Adipocyte (in vitro differentiated cells): ENCODE measurements around the gene TMEM161A.
"Not testable (repeated sequence)": the region's sequence is repeated elsewhere in the genome, so short reads cannot be mapped to it uniquely, and the experiment has no call there.

Source experiments
- DNase-seq: peaks from one replicate; pipeline ENCODE4 v3.0.0-alpha.2; 2015; ENCODE audit warnings: low read depth
- H3K27me3 ChIP-seq: replicated peaks from 2 replicates; pipeline ENCODE4 v1.7.0; 2013; ENCODE audit warnings: mild to moderate bottlenecking, low read length, moderate library complexity; ENCODE audit not compliant: control insufficient read depth, insufficient read depth
- H3K36me3 ChIP-seq: 2 replicates; pipeline ENCODE4 v1.7.0; 2013; ENCODE audit warnings: low read length, mild to moderate bottlenecking, moderate library complexity; ENCODE audit not compliant: control insufficient read depth, insufficient read depth, severe bottlenecking
- H3K4me1 ChIP-seq: 2 replicates; pipeline ENCODE4 v1.7.0; 2013; ENCODE audit warnings: mild to moderate bottlenecking, low read length, moderate library complexity; ENCODE audit not compliant: control insufficient read depth, insufficient read depth
- H3K4me3 ChIP-seq: 2 replicates; pipeline ENCODE4 v1.7.0; 2013; ENCODE audit warnings: mild to moderate bottlenecking, low read length, moderate library complexity
- H3K9ac ChIP-seq: 2 replicates; pipeline ENCODE4 v1.7.0; 2013; ENCODE audit warnings: mild to moderate bottlenecking, low read length, moderate library complexity
- H3K9me3 ChIP-seq: 2 replicates; pipeline ENCODE4 v1.7.0; 2013; ENCODE audit warnings: mild to moderate bottlenecking, low read length, moderate library complexity; ENCODE audit not compliant: control insufficient read depth

Gene TMEM161A

GRCh38 chr19:19137556-19138108, 646 bp downstream of the TMEM161A start:
- Histone ChIP-seq H3K27me3 (no peaks in the 10 kb centered on the region), H3K9me3 (peaks cover under 1% of the 10 kb centered on the region), H3K4me3 (peak overlapping the region; percentile 87), H3K4me1 (peaks cover 6% of the 10 kb centered on the region), H3K36me3 (no peaks in the 10 kb centered on the region), H3K9ac (peak overlapping the region; percentile 92)
- peak; percentile 41 for DNase-seq

- not testable (repeated sequence) for H3K4me3 ChIP-seq, H3K4me1 ChIP-seq, H3K36me3 ChIP-seq, H3K9ac ChIP-seq, H3K27me3 ChIP-seq, DNase-seq
- peaks cover 10% of the 10 kb centered on the region for H3K9me3 ChIP-seq
Measured at GRCh38 chr19:19135713-19136112, 2.6 kb downstream of the TMEM161A start.

GRCh38 chr19:19134687-19135158, 3.6 kb downstream of the TMEM161A start:
- H3K27me3 ChIP-seq: no peaks in the 10 kb centered on the region
- peaks cover 6% of the 10 kb centered on the region for H3K4me1 ChIP-seq
- H3K9me3 ChIP-seq: peaks cover 10% of the 10 kb centered on the region
- peaks cover 6% of the 10 kb centered on the region for H3K36me3 ChIP-seq
- DNase-seq: no peak
- H3K9ac ChIP-seq: no peak overlapping the region
- H3K4me3 ChIP-seq: no peak overlapping the region

- H3K4me1 ChIP-seq: peaks cover 6% of the 10 kb centered on the region
- H3K4me3 ChIP-seq: no peak overlapping the region
- H3K9me3 ChIP-seq: peaks cover 10% of the 10 kb centered on the region
- H3K36me3 ChIP-seq: peaks cover 6% of the 10 kb centered on the region
- no peak for DNase-seq
- H3K9ac ChIP-seq: no peak overlapping the region
- no peaks in the 10 kb centered on the region for H3K27me3 ChIP-seq
Measured at GRCh38 chr19:19133985-19134384, 4.3 kb downstream of the TMEM161A start.

GRCh38 chr19:19132912-19133311, 5.4 kb downstream of the TMEM161A start:
- no peaks in the 10 kb centered on the region for H3K27me3 ChIP-seq
- H3K4me1 ChIP-seq: peaks cover 6% of the 10 kb centered on the region
- DNase-seq: no peak
- H3K9me3 ChIP-seq: peaks cover 10% of the 10 kb centered on the region
- no peak overlapping the region for H3K9ac ChIP-seq
- no peak overlapping the region for H3K4me3 ChIP-seq
- peaks cover 6% of the 10 kb centered on the region for H3K36me3 ChIP-seq

- DNase-seq: no peak
- no peaks in the 10 kb centered on the region for H3K4me1 ChIP-seq
Measured at GRCh38 chr19:19131989-19132388, 6.3 kb downstream of the TMEM161A start.

GRCh38 chr19:19126102-19126501, 12.2 kb downstream of the TMEM161A start:
- Histone ChIP-seq H3K4me1 (no peaks in the 10 kb centered on the region), H3K9me3 (peaks cover 11% of the 10 kb centered on the region), H3K4me3 (no peak overlapping the region), H3K36me3 (peaks cover 9% of the 10 kb centered on the region), H3K9ac (no peak overlapping the region), H3K27me3 (no peaks in the 10 kb centered on the region)
- DNase-seq: no peak

More at GRCh38 chr19:19131989-19132388, 6.3 kb downstream of the TMEM161A start:
- Histone ChIP-seq H3K36me3 (peaks cover 6% of the 10 kb centered on the region), H3K27me3 (no peaks in the 10 kb centered on the region), H3K4me3 (no peak overlapping the region), H3K9ac (no peak overlapping the region), H3K9me3 (peaks cover 10% of the 10 kb centered on the region)

- Histone ChIP-seq H3K27me3 (no peaks in the 10 kb centered on the region), H3K9me3 (peaks cover 11% of the 10 kb centered on the region), H3K4me1 (no peaks in the 10 kb centered on the region), H3K9ac (no peak overlapping the region), H3K4me3 (no peak overlapping the region), H3K36me3 (peaks cover 18% of the 10 kb centered on the region)
- DNase-seq: no peak
Measured at GRCh38 chr19:19123386-19123785, 14.9 kb downstream of the TMEM161A start.

- no peak overlapping the region for H3K4me3 ChIP-seq
- no peak for DNase-seq
- no peaks in the 10 kb centered on the region for H3K27me3 ChIP-seq
- H3K4me1 ChIP-seq: no peaks in the 10 kb centered on the region
- H3K9ac ChIP-seq: no peak overlapping the region
- H3K9me3 ChIP-seq: peaks cover 11% of the 10 kb centered on the region
- peaks cover 18% of the 10 kb centered on the region for H3K36me3 ChIP-seq
Measured at GRCh38 chr19:19122902-19123301, 15.4 kb downstream of the TMEM161A start.

- H3K4me1 ChIP-seq: no peaks in the 10 kb centered on the region
- no peak for DNase-seq
- peaks cover 11% of the 10 kb centered on the region for H3K9me3 ChIP-seq
- H3K4me3 ChIP-seq: no peak overlapping the region
- H3K9ac ChIP-seq: no peak overlapping the region
- no peaks in the 10 kb centered on the region for H3K27me3 ChIP-seq
- H3K36me3 ChIP-seq: peaks cover 18% of the 10 kb centered on the region
Measured at GRCh38 chr19:19121371-19121770, 16.9 kb downstream of the TMEM161A start.

GRCh38 chr19:19120308-19121231, 17.7 kb downstream of the TMEM161A start:
- no peaks in the 10 kb centered on the region for H3K4me1 ChIP-seq
- H3K4me3 ChIP-seq: no peak overlapping the region
- no peaks in the 10 kb centered on the region for H3K27me3 ChIP-seq
- DNase-seq: no peak
- no peak overlapping the region for H3K9ac ChIP-seq
- H3K36me3 ChIP-seq: peaks cover 18% of the 10 kb centered on the region
- peaks cover 11% of the 10 kb centered on the region for H3K9me3 ChIP-seq
